GM19035 (cell line): Measurements from ENCODE around the gene COA6.
"Not testable (repeated sequence)": the region's sequence is repeated elsewhere in the genome, so short reads cannot be mapped to it uniquely, and the experiment has no call there.

Experiments
- ATAC-seq: cut with Tn5 transposase; IDR thresholded peaks from one replicate; pipeline ENCODE4 v1.9.1; 2021; ENCODE audit not compliant: unreplicated experiment

The COA6 gene, protein sequence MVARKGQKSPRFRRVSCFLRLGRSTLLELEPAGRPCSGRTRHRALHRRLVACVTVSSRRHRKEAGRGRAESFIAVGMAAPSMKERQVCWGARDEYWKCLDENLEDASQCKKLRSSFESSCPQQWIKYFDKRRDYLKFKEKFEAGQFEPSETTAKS

DNA sequence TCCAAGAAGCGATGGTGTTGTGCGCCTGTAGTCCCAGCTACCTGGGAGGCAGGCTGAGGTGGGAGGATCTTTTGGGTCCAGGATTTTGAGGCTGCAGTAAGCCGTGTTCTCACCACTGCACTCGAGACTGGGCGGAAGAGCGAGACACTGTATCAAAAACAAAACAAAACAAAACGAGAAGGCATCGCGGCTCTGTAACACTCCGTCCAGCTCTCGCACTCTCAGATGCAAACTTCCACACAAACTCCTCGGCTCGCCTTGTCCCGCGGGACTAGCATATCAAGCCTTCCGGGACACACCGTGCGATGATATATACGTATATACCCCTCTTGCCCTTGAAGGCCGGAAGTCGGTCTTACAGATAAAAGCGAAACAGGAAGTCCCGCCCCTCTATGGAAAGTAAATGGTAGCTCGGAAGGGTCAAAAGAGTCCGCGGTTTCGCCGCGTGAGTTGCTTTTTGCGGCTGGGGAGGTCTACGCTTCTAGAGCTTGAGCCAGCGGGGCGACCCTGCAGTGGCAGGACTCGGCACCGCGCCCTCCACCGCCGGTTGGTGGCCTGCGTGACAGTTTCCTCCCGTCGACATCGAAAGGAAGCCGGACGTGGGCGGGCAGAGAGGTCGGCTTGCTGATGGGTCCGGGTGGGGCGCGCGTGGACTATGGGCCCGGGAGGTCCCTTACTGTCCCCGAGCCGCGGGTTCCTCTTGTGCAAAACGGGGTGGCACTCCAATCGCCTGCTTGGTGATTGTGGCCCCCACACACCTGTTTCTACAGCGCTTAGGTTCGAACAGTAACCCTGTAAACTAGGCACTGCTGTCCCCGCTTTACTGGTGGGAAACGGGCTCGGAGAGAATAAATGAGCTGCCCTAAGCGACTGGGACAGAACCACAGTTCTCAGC lies at the start of gene COA6:
Gene COA6 (plus strand): TSS at position 393 of the 895 bp plus-strand sequence. CDS start 11 bp downstream, at position 404.
- ATAC-seq: peak; percentile 93

DNA sequence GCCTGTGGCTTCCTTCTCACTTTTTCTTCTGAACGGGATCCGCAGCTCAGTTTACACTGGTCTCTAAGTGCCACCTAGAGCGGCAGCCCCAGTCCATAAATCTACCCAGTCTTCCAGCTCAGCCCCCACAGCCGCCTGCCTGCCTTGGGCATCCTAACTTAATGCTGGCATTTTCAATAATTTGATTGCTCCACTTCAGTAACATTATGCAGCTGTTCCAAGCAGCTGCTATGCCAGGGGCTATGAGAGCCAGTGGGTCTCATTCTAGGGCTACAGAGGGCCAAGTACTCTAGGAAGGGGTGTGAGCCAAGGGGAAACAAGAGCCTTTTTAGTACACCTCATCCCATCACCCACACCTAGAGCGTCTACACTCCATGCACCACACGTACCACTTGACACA lies 48.4 kb upstream of the COA6 start:
- ATAC-seq: no peak

DNA sequence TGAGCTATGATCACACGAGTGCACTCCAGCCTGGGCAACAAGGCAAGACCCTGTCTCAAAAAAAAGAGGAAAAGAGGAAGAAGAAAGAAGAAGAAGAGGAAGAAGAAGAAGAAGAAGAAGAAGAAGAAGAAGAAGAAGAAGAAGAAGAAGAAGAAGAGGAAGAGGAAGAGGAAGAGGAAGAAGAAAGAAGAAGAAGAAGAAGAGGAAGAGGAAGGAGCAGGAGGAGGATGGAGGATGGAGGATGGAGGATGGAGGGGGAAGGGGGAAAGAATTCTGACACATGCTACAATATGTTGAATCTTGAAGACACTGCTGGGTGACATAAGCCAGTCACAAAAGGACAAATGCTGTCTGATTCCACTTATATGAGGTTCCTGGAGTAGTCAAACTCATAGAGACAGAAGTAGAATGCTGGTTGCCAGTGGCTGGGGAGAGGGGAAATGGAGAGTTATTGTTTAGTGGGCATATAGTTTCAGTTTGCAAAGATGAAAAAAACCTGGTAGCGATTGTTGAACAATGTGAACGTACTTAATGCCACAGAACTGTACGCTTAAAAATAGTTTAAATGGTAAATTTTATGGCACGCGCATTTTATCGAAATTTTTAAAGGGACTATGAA lies 47.3 kb upstream of the COA6 start:
- no peak for ATAC-seq

DNA sequence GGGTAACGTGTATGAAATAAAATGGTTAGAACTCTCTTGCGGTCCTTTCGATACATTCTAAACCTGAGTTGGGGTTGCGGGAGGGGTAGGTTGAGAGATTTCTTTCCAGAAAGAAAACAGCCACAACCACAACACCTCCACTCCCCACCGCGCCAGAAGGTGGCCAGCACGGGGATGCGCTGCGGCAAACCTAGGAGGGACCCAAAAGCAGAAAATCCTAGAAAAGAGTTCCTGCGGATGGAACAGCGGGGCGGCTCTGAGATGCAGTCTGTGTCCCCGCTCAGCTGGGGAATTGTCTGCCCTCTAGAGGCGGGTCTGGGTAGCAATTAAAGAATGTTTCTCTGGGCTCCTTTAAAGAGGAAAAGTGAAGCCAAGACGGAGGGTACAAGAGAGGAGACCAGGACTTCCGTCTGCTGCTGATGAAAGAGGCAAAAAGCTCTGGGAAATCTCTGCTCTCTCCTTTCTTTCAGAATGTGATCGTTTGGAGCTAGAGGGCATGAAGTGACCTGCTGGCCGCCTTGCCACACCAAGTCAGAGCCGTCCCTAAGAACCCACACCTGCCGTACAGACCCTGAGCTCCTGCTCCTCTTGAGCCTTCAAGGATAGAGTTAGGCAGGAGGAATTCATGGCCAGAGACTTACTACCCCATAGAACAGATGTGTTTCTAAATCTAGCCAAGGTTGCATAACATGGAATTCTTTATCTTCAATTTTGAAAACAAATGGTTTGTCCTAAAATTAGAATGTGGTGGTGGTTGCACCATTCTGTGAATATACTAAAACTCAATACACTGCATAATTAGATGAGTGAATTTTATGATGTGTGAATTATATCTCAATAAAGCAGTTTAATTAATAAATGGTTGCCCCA lies 46.5 kb upstream of the COA6 start:
- peak; percentile 85 for ATAC-seq

DNA sequence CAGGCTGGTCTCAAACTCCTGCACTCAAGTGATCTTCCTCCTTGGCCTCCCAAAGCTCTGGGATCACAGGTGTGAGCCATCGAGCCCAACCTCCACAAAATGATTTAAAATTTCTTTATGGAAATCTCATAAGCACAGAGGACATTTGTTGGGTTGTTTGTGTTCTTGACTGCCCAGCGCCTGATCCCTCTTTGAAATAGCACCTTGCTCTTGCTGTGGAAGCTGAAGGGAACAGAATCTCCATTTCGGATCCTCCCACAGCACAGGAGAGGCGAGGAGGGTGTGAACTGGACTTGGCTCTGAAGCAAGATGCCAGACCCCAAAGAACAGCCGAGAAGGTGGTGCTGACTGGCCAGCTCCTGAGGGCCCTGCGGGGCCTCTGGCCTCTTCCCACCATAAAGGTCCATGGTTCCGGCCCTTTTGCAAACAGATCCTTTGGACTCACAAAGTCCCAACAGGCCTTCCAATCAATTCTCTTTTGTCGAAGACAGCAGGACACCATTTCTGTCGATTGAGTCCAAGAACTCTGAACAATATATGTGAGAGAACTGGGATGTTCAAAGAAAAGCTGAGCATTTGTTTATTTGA lies 45.6 kb upstream of the COA6 start:
- no peak for ATAC-seq

DNA sequence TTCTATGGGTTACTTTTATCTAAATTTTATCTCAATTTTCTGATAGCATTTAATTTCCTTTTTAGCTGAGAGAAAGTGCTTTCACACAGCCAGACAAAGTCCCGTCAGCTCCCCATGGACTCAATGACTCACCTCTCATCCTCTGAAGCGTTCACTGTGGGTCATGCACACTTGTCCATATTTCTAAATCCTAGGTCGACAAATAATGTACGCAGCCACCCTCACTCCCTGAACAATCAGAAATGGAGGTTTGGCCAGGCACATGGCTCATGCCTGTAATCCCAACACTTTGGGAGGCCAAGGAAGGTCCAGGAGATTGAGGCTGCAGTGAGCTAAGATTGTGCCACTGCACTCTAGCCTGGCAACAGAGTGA lies 42.4 kb upstream of the COA6 start:
- no peak for ATAC-seq

DNA sequence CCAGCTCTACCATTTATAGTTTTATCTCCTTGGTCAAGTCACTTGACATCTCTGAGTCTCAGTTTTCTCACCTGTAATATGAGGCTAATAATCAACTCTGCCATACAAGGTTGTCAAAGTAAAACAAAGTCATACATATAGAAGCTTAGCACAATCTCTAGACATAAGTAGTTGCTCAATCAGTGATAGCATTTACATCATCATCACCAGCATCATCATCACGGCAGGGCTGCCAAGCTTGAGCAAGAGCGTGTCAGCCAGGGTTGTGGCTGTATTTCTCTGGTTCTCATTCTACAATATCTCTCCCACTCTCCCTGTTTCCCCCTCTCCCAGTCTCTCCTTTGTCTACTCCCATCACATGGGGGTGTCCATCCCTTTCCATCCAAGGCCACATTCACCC lies 41.7 kb upstream of the COA6 start:
- no peak for ATAC-seq

DNA sequence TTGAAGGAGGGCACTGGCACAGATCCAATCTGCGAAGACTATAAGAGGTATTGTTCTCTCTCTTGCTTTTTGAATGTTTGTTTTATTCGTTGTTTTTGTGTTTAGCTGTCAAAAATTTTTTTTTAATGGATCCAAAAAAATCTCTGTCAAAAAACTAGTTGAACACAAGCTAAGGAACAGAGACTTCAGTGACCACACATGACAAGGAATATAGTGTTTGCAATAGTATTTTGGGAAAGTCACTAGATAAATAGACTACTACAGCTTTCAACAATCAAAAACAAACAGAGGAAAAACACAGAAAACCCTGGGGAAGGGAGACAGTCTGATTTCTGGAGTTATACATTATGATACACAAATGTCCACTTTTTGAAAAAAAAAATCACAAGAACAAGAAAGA lies 36.9 kb upstream of the COA6 start:
- no peak for ATAC-seq

DNA sequence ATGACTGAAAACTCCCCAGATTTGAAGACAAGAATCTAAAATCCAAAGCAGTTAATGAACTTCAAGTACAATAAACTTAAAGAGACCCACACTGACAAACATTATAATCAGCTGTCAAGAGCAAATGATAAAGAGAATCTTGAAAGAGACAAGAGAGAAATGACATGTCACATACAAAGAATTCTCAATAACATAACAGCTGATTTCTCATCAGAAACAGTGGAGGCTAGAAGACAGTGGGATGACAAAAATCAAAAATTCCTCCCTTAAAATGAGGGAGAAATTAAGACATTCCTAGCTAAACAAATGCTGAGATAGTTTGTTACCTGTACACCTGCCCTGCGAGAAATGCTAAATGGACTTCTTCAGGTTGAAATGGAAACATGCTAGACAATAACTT lies 36.0 kb upstream of the COA6 start:
- no peak for ATAC-seq

DNA sequence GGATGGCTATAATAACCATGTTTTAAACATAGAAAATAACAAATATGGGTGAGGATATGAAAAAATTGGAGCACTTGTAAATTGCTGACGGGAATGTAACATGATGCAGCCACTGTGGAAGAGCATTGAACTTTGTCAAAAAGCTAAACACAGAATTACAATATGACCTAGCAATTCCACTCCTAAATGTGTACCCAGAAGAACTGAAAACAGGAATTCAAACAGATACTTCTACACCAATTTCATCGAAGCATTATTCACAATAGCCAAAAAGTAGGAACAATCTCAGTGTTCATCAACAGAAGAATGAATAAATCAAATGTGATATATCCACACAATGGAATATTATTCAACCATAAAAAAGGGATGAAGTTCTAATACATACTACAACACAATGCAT lies 32.7 kb upstream of the COA6 start:
- no peak for ATAC-seq

DNA sequence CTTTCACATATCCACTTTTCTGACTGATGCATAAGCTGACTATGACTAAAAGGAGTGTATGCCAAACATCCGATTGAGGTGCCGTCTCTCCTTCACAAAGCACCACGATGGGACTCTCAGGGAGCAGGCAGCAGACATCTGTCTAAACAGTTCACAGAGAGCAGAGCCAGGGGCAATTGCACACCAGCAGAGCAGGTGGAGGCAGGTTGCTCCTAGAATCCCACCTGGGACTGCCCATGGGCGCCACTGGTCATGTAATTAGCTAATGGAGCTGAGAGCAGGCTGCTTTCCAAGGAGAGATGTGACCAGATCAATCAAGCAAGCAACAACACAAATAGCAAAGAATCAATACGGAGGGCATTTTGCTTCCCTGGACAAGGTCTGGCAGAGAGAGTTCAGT lies 30.5 kb upstream of the COA6 start:
- no peak for ATAC-seq

DNA sequence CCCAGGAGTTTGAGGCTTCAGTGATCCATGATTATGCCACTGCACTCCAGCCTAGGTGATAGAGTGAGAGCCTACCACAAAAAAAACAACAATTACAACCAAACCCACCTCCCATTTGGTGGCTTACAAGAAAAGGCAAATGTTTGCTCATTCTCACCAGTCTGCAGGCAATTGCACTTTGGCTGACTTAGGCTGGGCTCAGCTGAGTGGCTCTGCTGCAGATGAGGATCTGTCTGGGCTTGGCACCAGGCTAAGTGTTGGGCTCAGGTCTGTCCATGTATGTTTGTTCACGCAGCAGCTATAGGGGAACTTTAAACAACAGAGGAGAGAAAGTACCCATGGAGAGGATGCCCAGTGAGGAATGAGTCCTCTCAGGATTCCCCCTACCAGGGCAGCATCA lies 28.0 kb upstream of the COA6 start:
- no peak for ATAC-seq

DNA sequence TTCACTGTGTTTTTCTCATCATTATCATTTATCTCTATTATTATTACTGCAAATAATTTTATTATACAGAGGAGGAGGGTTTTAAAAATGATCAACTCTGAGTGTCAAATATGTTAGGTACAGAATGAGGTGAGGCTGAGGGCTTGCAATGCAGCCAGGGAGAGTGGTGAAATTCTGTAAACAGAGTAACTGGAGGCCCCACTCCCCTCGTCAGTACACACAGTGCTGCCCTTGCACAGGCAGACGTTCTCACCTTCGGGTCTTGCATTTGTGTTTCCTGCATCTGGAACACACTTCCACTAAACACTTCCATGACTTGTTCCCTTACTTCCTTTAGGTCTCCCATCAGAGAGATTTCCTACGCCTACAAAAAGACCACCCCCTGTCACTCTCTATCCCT lies 24.3 kb upstream of the COA6 start:
- ATAC-seq: no peak

DNA sequence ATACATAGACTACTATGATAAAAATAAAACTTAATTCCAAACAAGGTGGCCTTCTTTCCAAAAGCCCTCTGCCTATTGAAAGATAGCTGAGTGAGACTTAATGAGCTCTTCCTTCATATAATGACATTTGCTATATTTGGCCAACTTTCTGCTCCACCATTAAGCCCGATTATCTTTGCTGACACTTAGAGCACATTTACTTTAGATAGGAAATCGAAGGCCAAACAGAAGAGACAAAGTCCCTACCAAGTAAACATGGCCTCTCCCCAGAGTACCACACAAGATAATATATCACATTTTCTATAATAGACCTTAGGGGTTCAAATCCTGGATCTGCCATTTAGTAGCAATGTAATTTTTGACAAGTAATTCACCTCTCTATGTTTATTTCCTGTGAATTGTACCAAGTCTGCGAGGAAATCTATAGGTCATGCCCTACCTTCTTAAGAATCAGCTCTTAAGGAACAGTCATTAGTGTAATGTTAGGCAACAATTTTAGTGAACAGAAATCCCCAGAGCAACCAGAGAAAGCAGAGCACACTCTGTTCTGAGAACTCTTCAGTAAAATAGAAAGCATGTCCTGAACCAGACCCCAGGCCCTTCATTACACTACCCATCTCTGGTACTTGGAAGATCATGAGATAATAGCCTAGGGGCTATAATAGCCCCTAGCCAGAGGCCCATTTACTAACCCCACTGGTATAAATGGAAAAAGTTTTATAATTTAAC lies 17.3 kb upstream of the COA6 start:
- no peak for ATAC-seq

DNA sequence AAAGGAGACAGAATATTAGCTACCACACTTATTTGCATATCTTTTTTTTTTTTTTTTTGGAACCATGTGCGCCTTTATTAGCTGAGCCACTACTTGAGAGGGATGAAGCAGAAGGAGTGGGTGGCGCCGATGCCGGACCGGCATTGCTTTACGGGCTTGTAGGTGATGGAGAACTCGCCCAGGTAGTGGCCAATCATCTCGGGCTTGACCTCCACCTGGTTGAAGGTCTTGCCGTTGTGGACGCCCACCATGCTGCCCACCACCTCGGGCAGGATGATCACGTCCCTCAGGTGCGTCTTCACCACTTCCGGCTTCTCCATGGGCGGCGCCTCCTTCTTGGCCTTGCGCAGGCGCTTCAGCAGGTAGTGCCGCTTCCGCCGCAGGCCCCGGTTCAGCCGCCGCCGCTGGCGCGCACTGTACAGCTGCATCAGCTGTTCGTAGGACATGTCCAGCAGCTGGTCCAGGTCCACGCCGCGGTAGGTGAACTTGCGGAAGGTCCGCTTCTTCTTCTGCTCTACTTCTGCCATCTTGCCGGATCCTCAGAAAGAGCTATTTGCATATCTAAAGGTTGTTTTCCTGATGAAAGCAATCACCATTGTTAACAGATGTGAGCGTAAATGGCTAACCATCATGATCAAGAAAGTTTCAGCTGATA lies 16.5 kb upstream of the COA6 start:
- ATAC-seq: not testable (repeated sequence)

DNA sequence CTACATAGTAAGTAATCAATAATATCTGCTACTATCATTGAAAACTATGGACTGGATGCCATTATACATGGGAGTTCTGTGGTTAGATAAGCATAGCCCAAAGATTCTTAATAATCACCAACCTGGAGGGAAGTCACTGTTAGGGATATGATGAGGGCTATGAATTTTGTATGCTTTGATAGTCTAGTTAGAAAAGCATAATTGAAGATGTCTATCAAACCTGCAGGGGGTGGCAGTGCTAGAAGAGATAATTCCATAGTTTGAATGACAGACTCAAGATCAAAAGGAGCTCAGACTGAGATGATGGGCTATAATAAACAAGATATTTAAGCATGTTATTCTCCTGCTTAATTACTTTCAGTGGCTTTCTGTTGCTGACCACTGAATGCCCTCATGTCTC lies 15.4 kb upstream of the COA6 start:
- no peak for ATAC-seq

DNA sequence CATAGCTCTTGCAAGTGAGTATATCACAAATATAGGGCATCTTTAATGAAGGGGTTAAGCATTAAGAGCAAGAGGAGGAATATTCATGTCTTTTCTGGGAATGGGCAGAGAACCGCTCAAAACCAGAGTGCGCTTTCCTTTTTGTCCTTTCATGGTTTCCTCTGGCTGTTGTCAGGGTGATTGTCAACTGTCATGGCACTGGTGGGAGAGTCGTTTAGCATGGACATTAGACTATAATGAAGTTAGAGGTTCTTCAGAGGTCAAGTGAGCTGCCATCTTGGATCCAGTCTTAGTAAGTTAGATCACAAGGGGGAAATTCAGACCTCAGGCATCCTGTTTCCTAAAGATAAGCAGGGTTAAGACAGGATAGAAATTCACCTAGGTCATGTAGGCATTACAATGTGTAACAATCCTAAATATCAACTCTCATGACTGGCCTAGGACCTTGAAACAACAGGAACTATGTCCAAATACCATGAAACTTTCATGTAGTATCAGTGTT lies 12.1 kb upstream of the COA6 start:
- ATAC-seq: no peak

DNA sequence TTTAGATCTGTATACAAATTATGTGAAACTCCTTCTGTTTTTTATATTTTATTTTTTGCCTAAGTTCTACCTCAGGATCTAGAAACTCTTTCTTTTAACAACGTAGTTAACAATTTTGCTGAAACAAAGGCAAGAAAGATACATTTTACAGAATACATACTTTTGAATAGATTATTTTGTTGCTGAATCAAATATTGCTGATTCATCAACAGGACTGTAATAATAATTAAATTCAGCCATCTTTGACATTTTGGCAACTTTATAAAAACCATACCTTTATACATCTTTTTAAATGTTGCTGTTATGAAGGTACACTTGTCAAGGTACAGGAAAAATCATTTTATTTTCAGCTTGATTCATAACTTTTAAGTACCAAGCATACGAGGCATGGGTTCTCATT lies 10.7 kb upstream of the COA6 start:
- no peak for ATAC-seq

DNA sequence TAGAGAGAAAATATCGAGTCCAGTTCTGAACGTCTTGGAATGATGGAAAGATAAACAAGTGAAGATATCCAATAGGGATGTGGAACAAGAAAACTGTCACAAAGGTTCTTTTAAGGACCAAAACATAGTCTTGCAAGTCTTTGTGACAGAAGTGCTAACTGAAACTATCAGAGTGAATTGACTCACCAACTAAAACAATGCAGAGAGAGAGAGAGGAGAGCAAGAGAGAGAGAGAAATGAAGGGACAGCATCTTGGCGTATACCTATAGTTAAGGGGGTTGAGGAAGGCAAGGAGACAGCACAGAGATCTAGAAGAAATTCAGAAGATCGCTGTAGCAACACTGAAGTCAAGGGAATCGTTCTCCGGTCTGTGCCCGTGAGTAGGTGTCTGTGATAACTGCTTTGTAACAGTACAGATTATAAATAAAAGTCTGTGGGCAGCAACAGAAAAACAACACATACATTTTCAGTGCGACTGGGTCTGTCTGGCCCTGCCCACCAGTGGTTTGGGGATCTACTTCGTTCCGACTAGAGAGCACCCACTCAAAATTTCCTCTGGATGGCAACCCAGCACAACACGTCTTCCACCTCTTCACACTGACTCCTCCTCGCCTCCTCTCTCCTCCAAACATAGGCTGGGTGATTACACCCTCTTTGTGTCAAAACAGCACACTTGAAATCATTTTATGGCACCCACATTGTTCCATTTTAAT lies 4.8 kb upstream of the COA6 start:
- no peak for ATAC-seq
